DND-41 (cell line): ENCODE results near the gene KCNQ1OT1.

Source experiments
- CTCF ChIP-seq: IDR thresholded peaks from 2 replicates; pipeline ENCODE4 v1.5.1; 2012; ENCODE audit warnings: borderline replicate concordance, low read length, moderate library complexity, mild to moderate bottlenecking; ENCODE audit not compliant: poor library complexity, severe bottlenecking; ENCODE audit errors: extremely low read depth
- EZH2 ChIP-seq: IDR thresholded peaks from 3 replicates; pipeline ENCODE4 v1.6.1; 2012; ENCODE audit warnings: borderline replicate concordance, low read depth, mild to moderate bottlenecking, moderate library complexity, low read length, inconsistent platforms; ENCODE audit not compliant: severe bottlenecking

DNA sequence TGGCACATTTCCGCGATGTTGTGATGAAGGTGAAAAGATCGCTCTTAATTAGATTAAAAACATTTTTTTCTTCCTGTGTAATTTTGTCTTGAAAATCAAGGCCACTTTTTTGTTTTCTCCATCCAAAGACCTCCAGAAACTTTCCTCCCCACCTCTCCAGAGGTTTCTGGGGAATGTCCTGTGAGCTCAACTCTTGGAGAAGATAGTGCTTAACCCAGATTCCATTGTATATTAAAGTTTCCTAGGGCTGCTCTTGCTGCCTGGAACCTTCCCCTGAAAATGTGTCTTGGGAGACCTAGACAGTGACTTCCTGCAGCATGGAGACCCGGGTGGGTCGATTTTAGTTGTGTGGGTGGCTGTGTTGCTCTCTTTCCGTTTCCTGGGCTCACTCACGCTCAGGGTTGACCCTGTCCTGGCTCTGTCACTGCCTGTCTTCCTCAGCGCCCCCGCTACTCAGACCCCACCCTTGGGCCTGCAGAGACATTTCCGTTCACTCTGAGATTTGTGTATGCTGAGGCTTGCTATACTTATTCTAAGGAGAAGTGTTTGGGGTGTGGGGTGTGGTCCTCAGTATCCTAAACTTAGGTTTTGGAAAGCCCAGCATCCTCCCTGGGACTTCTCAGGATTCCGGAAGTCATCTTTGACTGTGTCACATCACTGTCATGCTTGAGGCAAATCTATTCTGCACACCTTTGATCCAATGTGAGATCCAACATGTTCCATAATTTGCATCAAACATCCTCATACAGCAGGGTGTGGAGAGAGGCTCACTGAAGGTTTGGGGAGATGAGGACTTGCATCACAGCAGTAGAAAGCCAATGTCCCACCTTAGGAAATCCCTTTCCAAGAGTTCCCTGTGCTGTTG lies 47.2 kb downstream of the KCNQ1OT1 start:
- TF ChIP-seq CTCF = no peak
- TF ChIP-seq EZH2 = no peak
